Subcutaneous adipose tissue (tissue), 4 donors: ENCODE measurements around the gene SEM1. TPM values are rescaled to one million over a fixed set of nuclear protein-coding genes. Genes with fewer than 3 reads are reported as not detected.

Source experiments
- total RNA-seq, 4 donors: library from RNA; depleted of rRNA; stranded (reverse); fragments of >200 nt; gene quantifications; one replicate each; pipeline ENCODE4 v1.1.0, GENCODE V29; 2016
- TF ChIP-seq, protein P1 (sequence below): fragments of 450-650 bp; IDR thresholded peaks from one replicate; pipeline ENCODE4 v1.5.1; 2016; ENCODE audit warnings: low read depth, mild to moderate bottlenecking, control low read depth, antibody characterized with exemption, moderate library complexity

SEM1 gene
- total RNA-seq, 4 donors from 2014 or later = 10.9 to 33.6 (median 13.5) TPM

DNA sequence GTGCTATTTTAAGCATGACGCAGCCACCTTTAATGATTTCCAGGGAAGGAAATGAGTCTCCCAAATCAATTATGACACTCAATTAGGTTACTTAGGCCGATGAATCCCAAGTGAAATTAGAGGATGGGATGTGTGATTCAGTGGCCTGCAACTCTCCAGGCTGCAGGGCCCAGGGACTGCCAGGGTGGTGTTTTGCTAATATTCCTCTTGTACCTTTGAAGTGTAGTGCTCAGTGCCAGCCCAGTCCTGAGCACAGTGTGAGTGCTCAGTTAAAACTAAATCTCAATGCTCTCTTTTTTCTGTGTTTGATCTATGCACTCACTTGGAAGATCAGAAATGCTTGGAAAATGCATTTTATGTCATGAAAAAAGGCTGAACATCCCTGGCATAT, 51.6 kb downstream of the SEM1 start:
- TF ChIP-seq, protein P1, sequence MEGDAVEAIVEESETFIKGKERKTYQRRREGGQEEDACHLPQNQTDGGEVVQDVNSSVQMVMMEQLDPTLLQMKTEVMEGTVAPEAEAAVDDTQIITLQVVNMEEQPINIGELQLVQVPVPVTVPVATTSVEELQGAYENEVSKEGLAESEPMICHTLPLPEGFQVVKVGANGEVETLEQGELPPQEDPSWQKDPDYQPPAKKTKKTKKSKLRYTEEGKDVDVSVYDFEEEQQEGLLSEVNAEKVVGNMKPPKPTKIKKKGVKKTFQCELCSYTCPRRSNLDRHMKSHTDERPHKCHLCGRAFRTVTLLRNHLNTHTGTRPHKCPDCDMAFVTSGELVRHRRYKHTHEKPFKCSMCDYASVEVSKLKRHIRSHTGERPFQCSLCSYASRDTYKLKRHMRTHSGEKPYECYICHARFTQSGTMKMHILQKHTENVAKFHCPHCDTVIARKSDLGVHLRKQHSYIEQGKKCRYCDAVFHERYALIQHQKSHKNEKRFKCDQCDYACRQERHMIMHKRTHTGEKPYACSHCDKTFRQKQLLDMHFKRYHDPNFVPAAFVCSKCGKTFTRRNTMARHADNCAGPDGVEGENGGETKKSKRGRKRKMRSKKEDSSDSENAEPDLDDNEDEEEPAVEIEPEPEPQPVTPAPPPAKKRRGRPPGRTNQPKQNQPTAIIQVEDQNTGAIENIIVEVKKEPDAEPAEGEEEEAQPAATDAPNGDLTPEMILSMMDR = no peak

DNA sequence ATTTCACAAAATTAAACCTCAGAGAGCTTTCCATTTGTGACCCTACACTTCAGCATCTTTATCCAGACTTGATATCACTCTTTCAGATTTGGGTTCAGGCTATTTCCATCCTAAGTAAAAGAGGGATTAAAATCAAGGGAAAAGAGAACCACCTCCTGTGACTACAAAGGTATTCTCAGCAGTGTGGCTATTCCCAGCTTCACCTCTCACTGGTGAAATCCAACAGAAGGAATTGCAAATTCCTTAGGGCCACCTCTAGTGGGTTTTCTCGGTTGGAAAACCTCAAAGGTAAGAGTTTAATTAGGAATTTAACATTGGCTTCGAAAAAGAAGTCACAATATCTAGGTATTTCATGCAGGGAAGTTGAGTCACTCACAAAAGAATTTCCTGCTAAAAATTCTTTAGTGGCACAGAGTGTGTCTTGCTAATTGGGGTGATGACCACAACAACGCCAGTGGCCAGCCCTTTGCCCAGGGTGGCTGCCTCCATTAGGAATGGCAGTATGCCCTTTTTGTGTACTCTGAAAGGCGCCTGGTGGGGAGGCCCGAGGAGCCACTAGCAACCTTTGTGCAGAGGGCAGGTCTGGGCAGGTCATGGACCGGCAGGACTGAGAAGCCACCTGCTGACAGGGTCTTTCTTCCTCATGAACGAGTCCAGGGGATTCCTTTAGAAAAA, 52.2 kb downstream of the SEM1 start:
- TF ChIP-seq, protein P1 = no peak

DNA sequence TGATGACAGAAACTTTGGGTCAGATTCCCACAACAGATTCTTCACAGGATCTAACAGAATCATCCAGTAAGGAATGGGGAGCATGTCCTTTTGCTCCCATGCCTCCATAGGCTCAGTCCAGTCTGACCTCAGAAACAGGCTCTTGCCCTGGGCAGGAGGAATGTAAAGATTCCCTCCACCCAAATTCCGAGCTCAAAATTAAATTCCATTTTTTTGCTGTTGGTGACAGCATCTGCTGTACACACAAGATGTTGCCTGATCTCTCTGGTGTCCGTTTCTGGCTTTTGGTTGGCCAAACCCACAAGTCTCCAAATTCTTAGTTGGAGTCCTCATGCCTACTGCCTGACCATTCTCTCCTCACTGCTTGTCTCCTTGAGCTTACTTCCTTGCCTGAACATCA, 53.7 kb downstream of the SEM1 start:
- TF ChIP-seq, protein P1 = no peak

DNA sequence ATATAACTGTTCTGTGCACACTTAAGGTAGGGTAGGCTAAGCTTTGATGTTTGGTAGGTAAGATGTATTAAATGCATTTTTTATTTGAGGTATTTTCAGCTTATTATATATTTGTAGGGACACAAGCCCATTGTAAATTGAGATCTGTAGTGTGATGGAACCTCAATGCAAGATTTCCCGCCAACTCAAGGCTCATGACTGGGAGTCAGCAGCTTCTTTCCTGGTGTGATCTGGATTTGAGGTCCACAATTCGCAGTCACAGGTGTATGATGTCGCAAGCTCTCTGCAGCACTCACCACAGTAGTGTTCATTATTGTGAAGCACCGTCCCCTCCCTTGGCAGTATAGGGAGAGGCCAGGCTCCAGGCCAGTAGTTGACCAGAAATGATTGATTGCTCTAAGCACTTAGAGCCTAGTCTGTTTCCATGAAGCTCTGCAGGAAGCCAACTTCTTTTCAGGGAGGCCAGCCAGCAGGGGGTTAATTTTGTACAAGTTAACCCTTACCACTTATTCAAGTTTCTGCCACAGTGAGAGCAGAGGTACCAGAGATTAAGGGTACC, 54.9 kb downstream of the SEM1 start:
- TF ChIP-seq, protein P1 = no peak

DNA sequence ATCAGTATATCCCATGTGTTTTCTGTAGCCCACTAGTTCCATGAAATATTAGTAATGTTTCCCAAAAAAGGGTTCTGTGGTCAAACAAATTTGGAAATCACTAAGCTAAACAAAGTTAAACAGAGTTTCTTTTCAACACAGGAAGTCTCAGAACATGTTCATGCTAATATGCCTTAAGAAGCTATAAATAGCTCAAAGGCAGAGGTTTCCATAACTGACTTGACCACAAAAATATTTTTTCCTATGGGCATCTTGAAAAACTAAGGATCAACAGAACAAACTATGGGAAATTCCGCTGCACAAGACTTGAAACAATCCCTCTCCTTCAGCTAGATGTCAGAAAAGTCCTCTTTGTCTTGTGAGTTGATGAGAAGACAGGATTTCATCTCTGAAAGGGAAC, 59.7 kb downstream of the SEM1 start:
- TF ChIP-seq, protein P1 = no peak

DNA sequence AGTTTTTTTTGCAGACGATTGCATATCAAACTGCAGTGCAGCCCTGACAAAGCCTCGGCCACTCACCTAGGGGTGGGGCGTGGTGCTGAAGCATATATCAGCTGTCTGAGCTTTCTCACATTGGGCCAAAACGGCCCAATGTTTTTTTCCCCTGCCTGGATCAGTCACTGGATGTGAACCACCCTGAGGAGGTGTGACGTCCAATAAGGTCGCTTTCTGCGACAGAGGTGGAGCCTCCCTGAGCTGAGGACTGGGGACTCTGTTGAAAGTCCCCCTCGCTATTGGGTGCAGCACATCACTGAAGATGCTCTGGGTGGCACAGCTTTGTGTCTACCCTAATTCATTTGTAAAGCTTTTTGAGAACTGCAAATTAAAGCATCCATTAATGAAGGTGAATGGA, 60.9 kb downstream of the SEM1 start:
- TF ChIP-seq, protein P1 = no peak

DNA sequence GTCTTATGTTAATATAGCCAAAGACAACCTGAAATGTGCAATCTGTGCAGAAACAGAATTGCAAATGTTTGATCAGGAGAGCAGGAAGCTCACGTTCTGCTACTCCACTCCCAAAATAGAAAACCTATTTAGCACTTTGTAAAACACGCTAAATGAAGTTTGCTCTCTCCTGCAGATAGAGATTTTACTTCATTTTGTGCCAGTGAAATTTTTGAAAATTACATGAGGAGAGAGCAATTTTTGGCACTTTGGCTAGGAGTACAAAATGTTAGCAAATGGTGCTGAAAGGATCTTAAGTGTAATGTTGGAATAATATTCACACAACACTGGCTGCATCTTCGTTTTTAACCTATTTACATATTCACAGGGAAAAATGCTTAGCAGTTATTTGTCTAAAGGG, 61.9 kb downstream of the SEM1 start:
- TF ChIP-seq, protein P1 = no peak
